K562 (cell line): ENCODE results near the gene SRCIN1. TPM values are rescaled to one million over a fixed set of nuclear protein-coding genes. Genes with fewer than 3 reads are reported as not detected.

Source experiments
- BACH1 ChIP-seq: fragments of 200-800 bp; sonication (Bioruptor generic); IDR thresholded peaks from 2 replicates; pipeline ENCODE4 v1.6.1; 2016; ENCODE audit warnings: missing genetic modification characterization, missing compliant biosample characterization
- CBX8 ChIP-seq: fragments of 200-600 bp; sonication (generic); IDR thresholded peaks from 2 replicates; pipeline ENCODE4 v1.6.1; 2012; ENCODE audit warnings: borderline replicate concordance, mixed run types, low read depth, mild to moderate bottlenecking, moderate library complexity, mixed read lengths, low read length, control low read depth, inconsistent platforms; ENCODE audit not compliant: poor library complexity, severe bottlenecking; ENCODE audit errors: extremely low read depth
- ETV6 ChIP-seq, 3 experiments: fragments of 150-350 bp in 1 of 3; sonication (generic) in 1 of 3; formaldehyde crosslinking in 1 of 3; IDR thresholded peaks; 2 replicates each; pipeline versions ENCODE4 v1.6.1 to v1.8.0; 2014 to 2022; ENCODE audit warnings: borderline replicate concordance in 2 of 3, low read depth in 2 of 3, antibody characterized with exemption in 1 of 3, low read length in 1 of 3, mild to moderate bottlenecking in 1 of 3, missing genetic modification reagents in 1 of 3
- KDM5B ChIP-seq: fragments of 200-600 bp; sonication (generic); IDR thresholded peaks from 2 replicates; pipeline ENCODE4 v1.6.1; 2012; ENCODE audit warnings: low read depth, mild to moderate bottlenecking, moderate library complexity, low read length, control low read depth, inconsistent platforms; ENCODE audit not compliant: insufficient replicate concordance
- MIER1 ChIP-seq: fragments of 450-650 bp; IDR thresholded peaks from 2 replicates; pipeline ENCODE4 v1.6.1; 2016; ENCODE audit warnings: antibody characterized with exemption, mild to moderate bottlenecking, low read depth
- NFE2 ChIP-seq: IDR thresholded peaks from 2 replicates; pipeline ENCODE4 v1.6.1; 2014; ENCODE audit warnings: antibody characterized with exemption, low read depth
- NFIC ChIP-seq: fragments of 450-650 bp; IDR thresholded peaks from 2 replicates; pipeline ENCODE4 v1.6.1; 2017; ENCODE audit warnings: mild to moderate bottlenecking, inconsistent platforms
- NR2C2 ChIP-seq, 2 experiments: fragments of 200-800 bp in 1 of 2; sonication (Bioruptor generic) in 1 of 2; sonication (generic) in 1 of 2; formaldehyde crosslinking in 1 of 2; IDR thresholded peaks; 2 replicates each; pipeline versions ENCODE4 v1.6.1 to v1.8.0; 2016 to 2022; ENCODE audit warnings: mild to moderate bottlenecking in 1 of 2, missing compliant biosample characterization in 1 of 2, missing genetic modification characterization in 1 of 2, missing genetic modification reagents in 1 of 2
- RBM14 ChIP-seq: fragments of 200-400 bp; formaldehyde crosslinking; IDR thresholded peaks from 2 replicates; pipeline ENCODE4 v1.6.1; 2018; ENCODE audit warnings: low read depth, mild to moderate bottlenecking, low read length, moderate library complexity, borderline replicate concordance; ENCODE audit not compliant: insufficient read depth
- RFX7 ChIP-seq: fragments of 250-450 bp; sonication (Bioruptor Pico); IDR thresholded peaks from 2 replicates; pipeline ENCODE4 v1.5.1; 2021; ENCODE audit warnings: mild to moderate bottlenecking
- SRSF9 ChIP-seq: fragments of 200-400 bp; formaldehyde crosslinking; IDR thresholded peaks from 2 replicates; pipeline ENCODE4 v1.6.1; 2017; ENCODE audit warnings: low read depth, low read length, borderline replicate concordance
- TEAD1 ChIP-seq, 2 experiments: fragments of 450-650 bp in 1 of 2; sonication (generic) in 1 of 2; formaldehyde crosslinking; IDR thresholded peaks; 2 replicates each; pipeline versions ENCODE4 v1.4.0 to v1.8.0; 2020 to 2022; ENCODE audit warnings: mild to moderate bottlenecking in 2 of 2, missing genetic modification reagents in 1 of 2
- ZNF124 ChIP-seq: sonication (generic); formaldehyde crosslinking; IDR thresholded peaks from 2 replicates; pipeline ENCODE4 v1.8.1; 2022; ENCODE audit warnings: missing genetic modification reagents
- ZNF134 ChIP-seq: fragments of 250-450 bp; sonication (Bioruptor Pico); conservative IDR thresholded peaks from 2 replicates; pipeline ENCODE4 v1.4.0; 2020
- ZNF436 ChIP-seq: fragments of 250-450, 450-650 bp; sonication (Bioruptor Pico); formaldehyde crosslinking; IDR thresholded peaks from 2 replicates; pipeline ENCODE4 v1.7.0; 2020; ENCODE audit warnings: mild to moderate bottlenecking
- polyA plus RNA-seq, 8 experiments: library from polyadenylated mRNA; depleted of rRNA in 4 of 8; stranded (reverse) in 5 of 8; unstranded in 3 of 8; fragments of >200 nt; fragmentation: Nextera tagmentation in 2 of 8; fragmentation: Illumina TruSeq in 1 of 8; extraction: Ambion mirVana in 2 of 8; extraction: Trizol in 1 of 8; gene quantifications; 2 replicates each; pipeline versions ENCODE4 v1.2.1 to v1.2.3, GENCODE V29; 2011 to 2014; ENCODE audit warnings: inconsistent platforms in 1 of 8, missing spikeins in 1 of 8
- total RNA-seq, 7 experiments: library from RNA; depleted of rRNA in 6 of 7; stranded (reverse); fragments of >200 nt in 6 of 7; fragmentation: Illumina TruSeq in 2 of 7; extraction: Trizol in 2 of 7; gene quantifications; 2 replicates each; pipeline versions ENCODE4 v1.2.1 to v1.2.3, GENCODE V29; 2011 to 2021; ENCODE audit warnings: low replicate concordance in 1 of 7
- TF ChIP-seq, protein P1 (sequence below), 2 experiments: fragments of 450-650 bp in 1 of 2; sonication (generic) in 1 of 2; formaldehyde crosslinking; conservative IDR thresholded peaks; 2 replicates each; pipeline versions ENCODE4 v1.4.0 to v1.8.1; 2020 to 2022; ENCODE audit warnings: mild to moderate bottlenecking in 1 of 2, missing genetic modification reagents in 1 of 2
- TF ChIP-seq, protein P2 (sequence below), 3 experiments: IDR thresholded peaks in 2 of 3; conservative IDR thresholded peaks in 1 of 3; 2 replicates each; pipeline ENCODE4 v1.5.1; 2011 to 2012; ENCODE audit warnings: low read length in 3 of 3, mild to moderate bottlenecking in 3 of 3, control low read depth in 2 of 3, improper control_type of control experiment in 1 of 3, inconsistent platforms in 1 of 3, low read depth in 1 of 3, mixed read lengths in 1 of 3, moderate library complexity in 1 of 3; ENCODE audit not compliant: insufficient read depth in 2 of 3
- TF ChIP-seq, protein P3 (sequence below), 3 experiments: fragments of 200-800 bp in 1 of 3; fragments of 250-450 bp in 1 of 3; fragments of 450-650 bp in 1 of 3; sonication (Bioruptor Pico) in 1 of 3; sonication (Bioruptor generic) in 1 of 3; formaldehyde crosslinking in 1 of 3; IDR thresholded peaks; 2 replicates each; pipeline versions ENCODE4 v1.6.1 to v1.8.0; 2016 to 2022; ENCODE audit warnings: mild to moderate bottlenecking in 2 of 3, missing genetic modification characterization in 2 of 3, missing compliant biosample characterization in 1 of 3, moderate library complexity in 1 of 3

Gene SRCIN1
- total and polyA plus RNA-seq, 9 of the 15 experiments (the other 6 are each of a cell fraction or from before 2014, with no cell fraction given), result 0.09 to 0.33 (median 0.13) TPM; not detected in 6

DNA sequence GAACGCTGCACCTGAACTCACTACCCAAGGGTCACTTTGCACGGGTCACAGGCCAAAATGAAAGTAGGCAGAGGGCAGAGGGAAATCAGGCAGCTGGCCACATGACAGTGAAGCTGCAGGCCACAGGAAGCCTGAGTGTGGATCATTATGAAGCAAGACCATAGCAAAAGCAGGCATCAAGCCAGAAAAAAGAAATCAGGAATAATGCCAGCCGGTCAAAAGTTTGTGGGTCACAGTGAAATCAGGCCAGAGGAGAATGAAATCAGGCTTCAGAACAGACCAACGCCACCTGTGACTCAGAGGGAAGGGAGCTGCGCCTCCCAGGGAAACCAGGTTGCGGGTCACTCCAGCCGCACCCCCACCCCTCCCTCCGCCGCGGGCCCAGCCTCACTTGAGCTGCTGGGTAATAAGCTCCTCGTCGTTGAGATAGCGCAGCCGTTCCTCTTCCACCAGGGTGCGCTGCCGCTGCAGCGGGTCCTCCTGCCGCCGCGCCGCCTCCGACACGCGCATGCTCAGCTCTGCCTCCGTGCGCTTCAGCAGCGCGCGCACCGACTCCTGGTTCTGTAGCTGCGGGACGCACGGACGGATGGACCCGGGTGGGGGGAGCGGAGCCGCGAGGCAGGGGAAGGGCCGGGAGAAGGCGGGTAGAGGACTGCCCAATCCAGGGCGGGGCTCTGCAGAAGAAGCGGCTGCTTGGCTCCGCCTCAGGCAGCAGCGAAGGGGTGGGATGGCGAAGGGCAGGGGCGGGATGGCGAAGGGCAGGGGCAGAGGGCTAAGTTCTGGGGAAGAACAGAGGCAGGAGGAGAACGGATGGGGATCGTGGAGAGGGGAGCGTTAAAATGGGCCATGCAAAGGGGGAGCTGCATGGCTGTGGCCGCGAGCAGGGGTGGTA lies 47.7 kb downstream of the SRCIN1 start (continued):
- TF ChIP-seq, protein P1, sequence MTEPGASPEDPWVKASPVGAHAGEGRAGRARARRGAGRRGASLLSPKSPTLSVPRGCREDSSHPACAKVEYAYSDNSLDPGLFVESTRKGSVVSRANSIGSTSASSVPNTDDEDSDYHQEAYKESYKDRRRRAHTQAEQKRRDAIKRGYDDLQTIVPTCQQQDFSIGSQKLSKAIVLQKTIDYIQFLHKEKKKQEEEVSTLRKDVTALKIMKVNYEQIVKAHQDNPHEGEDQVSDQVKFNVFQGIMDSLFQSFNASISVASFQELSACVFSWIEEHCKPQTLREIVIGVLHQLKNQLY (CRISPR knock-in tag; conservative IDR thresholded peaks at IDR 0.05), result no peak
- TF ChIP-seq NFE2, result no peak
- no peak for TF ChIP-seq RFX7 (CRISPR knock-in tag)
- no peak for TF ChIP-seq KDM5B
- TF ChIP-seq, protein P2, sequence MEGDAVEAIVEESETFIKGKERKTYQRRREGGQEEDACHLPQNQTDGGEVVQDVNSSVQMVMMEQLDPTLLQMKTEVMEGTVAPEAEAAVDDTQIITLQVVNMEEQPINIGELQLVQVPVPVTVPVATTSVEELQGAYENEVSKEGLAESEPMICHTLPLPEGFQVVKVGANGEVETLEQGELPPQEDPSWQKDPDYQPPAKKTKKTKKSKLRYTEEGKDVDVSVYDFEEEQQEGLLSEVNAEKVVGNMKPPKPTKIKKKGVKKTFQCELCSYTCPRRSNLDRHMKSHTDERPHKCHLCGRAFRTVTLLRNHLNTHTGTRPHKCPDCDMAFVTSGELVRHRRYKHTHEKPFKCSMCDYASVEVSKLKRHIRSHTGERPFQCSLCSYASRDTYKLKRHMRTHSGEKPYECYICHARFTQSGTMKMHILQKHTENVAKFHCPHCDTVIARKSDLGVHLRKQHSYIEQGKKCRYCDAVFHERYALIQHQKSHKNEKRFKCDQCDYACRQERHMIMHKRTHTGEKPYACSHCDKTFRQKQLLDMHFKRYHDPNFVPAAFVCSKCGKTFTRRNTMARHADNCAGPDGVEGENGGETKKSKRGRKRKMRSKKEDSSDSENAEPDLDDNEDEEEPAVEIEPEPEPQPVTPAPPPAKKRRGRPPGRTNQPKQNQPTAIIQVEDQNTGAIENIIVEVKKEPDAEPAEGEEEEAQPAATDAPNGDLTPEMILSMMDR (IDR thresholded peaks at IDR 0.05 in 2 of 3, conservative IDR thresholded peaks at IDR 0.05 in 1 of 3; ENCODE audit: insufficient read depth in 2 of 3, low read depth in 1 of 3, low read length in 3 of 3), result peak; percentile 92 to 95 (median 95)
- no peak for TF ChIP-seq NR2C2 (CRISPR knock-in tag; IDR thresholded peaks at IDR 0.05)
- TF ChIP-seq NR2C2 (tag; IDR thresholded peaks at IDR 0.05), result peak; percentile 17; the same call in 1 of the 2 replicates
- TF ChIP-seq TEAD1 (CRISPR knock-in tag; IDR thresholded peaks at IDR 0.05), result 0 out of 4 replicates have a peak, but pooled peaks of 1 of the 2 experiments have one; percentile 51
- TF ChIP-seq RBM14, result no peak
- no peak for TF ChIP-seq ZNF124
- TF ChIP-seq MIER1, result no peak
- no peak for TF ChIP-seq ZNF436 (CRISPR knock-in tag)
- no peak for TF ChIP-seq SRSF9
- no peak for TF ChIP-seq ZNF134
- TF ChIP-seq ETV6 (IDR thresholded peaks at IDR 0.05; ENCODE audit: borderline replicate concordance in 1 of 2, low read depth in 2 of 2, low read length in 1 of 2), result no peak
- TF ChIP-seq ETV6 (CRISPR knock-in tag; IDR thresholded peaks at IDR 0.05; ENCODE audit: borderline replicate concordance), result no peak
- peak; percentile 37; the same call in 1 of the 2 replicates for TF ChIP-seq NFIC
- TF ChIP-seq, protein P3, sequence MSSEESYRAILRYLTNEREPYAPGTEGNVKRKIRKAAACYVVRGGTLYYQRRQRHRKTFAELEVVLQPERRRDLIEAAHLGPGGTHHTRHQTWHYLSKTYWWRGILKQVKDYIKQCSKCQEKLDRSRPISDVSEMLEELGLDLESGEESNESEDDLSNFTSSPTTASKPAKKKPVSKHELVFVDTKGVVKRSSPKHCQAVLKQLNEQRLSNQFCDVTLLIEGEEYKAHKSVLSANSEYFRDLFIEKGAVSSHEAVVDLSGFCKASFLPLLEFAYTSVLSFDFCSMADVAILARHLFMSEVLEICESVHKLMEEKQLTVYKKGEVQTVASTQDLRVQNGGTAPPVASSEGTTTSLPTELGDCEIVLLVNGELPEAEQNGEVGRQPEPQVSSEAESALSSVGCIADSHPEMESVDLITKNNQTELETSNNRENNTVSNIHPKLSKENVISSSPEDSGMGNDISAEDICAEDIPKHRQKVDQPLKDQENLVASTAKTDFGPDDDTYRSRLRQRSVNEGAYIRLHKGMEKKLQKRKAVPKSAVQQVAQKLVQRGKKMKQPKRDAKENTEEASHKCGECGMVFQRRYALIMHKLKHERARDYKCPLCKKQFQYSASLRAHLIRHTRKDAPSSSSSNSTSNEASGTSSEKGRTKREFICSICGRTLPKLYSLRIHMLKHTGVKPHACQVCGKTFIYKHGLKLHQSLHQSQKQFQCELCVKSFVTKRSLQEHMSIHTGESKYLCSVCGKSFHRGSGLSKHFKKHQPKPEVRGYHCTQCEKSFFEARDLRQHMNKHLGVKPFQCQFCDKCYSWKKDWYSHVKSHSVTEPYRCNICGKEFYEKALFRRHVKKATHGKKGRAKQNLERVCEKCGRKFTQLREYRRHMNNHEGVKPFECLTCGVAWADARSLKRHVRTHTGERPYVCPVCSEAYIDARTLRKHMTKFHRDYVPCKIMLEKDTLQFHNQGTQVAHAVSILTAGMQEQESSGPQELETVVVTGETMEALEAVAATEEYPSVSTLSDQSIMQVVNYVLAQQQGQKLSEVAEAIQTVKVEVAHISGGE (CRISPR knock-in tag; IDR thresholded peaks at IDR 0.05), result no peak
- no peak for TF ChIP-seq CBX8
- TF ChIP-seq BACH1 (tag), result no peak
